GM12864 (cell line): ENCODE data around the gene POLR3G.

Experiments used
- DNase-seq: peaks from one replicate; pipeline ENCODE4 v3.0.0-alpha.2; 2011; ENCODE audit warnings: low read depth
- H3K4me3 ChIP-seq: 2 replicates; pipeline ENCODE4 v1.5.1; 2011; ENCODE audit warnings: mild to moderate bottlenecking, low read depth, low read length, control low read depth
- CTCF ChIP-seq: IDR thresholded peaks from 2 replicates; pipeline ENCODE4 v1.5.1; 2011; ENCODE audit warnings: low read depth, mild to moderate bottlenecking, moderate library complexity, low read length, control low read depth, inconsistent platforms; ENCODE audit errors: missing control alignments

POLR3G gene

GRCh38 chr5:90528601-90529193 lies 54.0 kb downstream of the POLR3G start:
- H3K4me3 ChIP-seq, result peak overlapping the region; percentile 94
- TF ChIP-seq CTCF, result no peak
- no peak for DNase-seq

GRCh38 chr5:90529194-90529938 lies 54.7 kb downstream of the POLR3G start, which contains the start of gene LYSMD3:
Gene LYSMD3 (minus strand): TSS chr5:90529584. CDS start chr5:90525289, 4,295 bp downstream.
- peak; percentile 90 for DNase-seq
- peak within 1 kb of the TSS; percentile 94 for H3K4me3 ChIP-seq
- TF ChIP-seq CTCF, result no peak

- peak; percentile 45 for DNase-seq
- TF ChIP-seq CTCF, result peak; percentile 66
- peak overlapping the region; percentile 94 for H3K4me3 ChIP-seq
Observed at GRCh38 chr5:90529939-90530677, 55.4 kb downstream of the POLR3G start.

- H3K4me3 ChIP-seq, result no peak overlapping the region
- no peak for TF ChIP-seq CTCF
- no peak for DNase-seq
Observed at GRCh38 chr5:90530736-90531487, 56.2 kb downstream of the POLR3G start.

GRCh38 chr5:90533794-90534193 lies 59.1 kb downstream of the POLR3G start:
- no peak overlapping the region for H3K4me3 ChIP-seq
- DNase-seq, result no peak
- no peak for TF ChIP-seq CTCF

- no peak overlapping the region for H3K4me3 ChIP-seq
- TF ChIP-seq CTCF, result no peak
- DNase-seq, result no peak
Observed at GRCh38 chr5:90534922-90535321, 60.3 kb downstream of the POLR3G start.
